Left lung (tissue), 10 donors: ENCODE data around the gene CMIP. TPM values are rescaled to one million over a fixed set of nuclear protein-coding genes. Genes with fewer than 3 reads are reported as not detected.
A peak's percentile ranks its signal among the peaks of the same experiment; 100 is the strongest.

Experiments
- ATAC-seq: fragments of 200-7000 bp; cut with Tn5 transposase; one replicate; pipeline ENCODE4 v1.9.1; 2020; ENCODE audit warnings: moderate library complexity
- DNase-seq, 4 donors: peaks; one replicate each; pipeline ENCODE4 v3.0.0-alpha.2; 2013 to 2020
- H3K27ac ChIP-seq, 2 donors: fragments of 200-600 bp; sonication (generic) in 1 of 2; one replicate each; pipeline versions ENCODE4 v1.5.0 to v1.8.0; 2020 to 2021
- H3K27me3 ChIP-seq, 2 donors: fragments of 200-600 bp; sonication (generic) in 1 of 2; one replicate each; pipeline versions ENCODE4 v1.5.0 to v1.8.0; 2020 to 2021
- H3K36me3 ChIP-seq, 2 donors: fragments of 200-600 bp; sonication (generic) in 1 of 2; one replicate each; pipeline versions ENCODE4 v1.5.0 to v1.8.0; 2020 to 2021
- H3K4me1 ChIP-seq, 2 donors: fragments of 200-600 bp; one replicate each; pipeline ENCODE4 v1.8.0; 2021
- H3K4me3 ChIP-seq, 2 donors: fragments of 200-600 bp; sonication (generic) in 1 of 2; one replicate each; pipeline versions ENCODE4 v1.5.0 to v1.8.0; 2020 to 2021; ENCODE audit warnings: mild to moderate bottlenecking in 1 of 2
- H3K9me3 ChIP-seq, 2 donors: fragments of 200-600 bp; sonication (generic) in 1 of 2; one replicate each; pipeline versions ENCODE4 v1.5.0 to v1.8.0; 2020 to 2021
- CTCF ChIP-seq, 2 donors: fragments of 200-600 bp; sonication (generic) in 1 of 2; IDR thresholded peaks; one replicate each; pipeline versions ENCODE4 v1.5.0 to v1.8.0; 2021; ENCODE audit warnings: antibody characterized with exemption in 2 of 2
- intact Hi-C, 2 donors: fragments of 100-400 bp; cut with DNase I; formaldehyde crosslinking; loops; one replicate each; pipeline versions ENCODE4 v1.11.2 to v1.14.2; 2022
- polyA plus RNA-seq, 6 donors: library from polyadenylated mRNA; unstranded; fragments of 120-200 nt; gene quantifications; one replicate each; pipeline ENCODE4 v1.2.1, GENCODE V29; 2013; ENCODE audit not compliant: insufficient read length in 6 of 6
- total RNA-seq, 2 donors: library from RNA; stranded (reverse); fragmentation: NEBNext Ultra II Directional; extraction: Animal tissue kit (Norgen Biotek cat#: 25700); gene quantifications; one replicate each; pipeline ENCODE4 v1.2.1, GENCODE V29; 2021
- donor health status: DM: no; HTN: yes; CAD: no.
- donor health status: DM: no; HTN: no; CAD: no.

The CMIP gene
- total and polyA plus RNA-seq, 8 donors, result 35.3 to 55.8 (median 40.4) TPM

GRCh38 chr16:81601601-81602255 is 157.1 kb downstream of the CMIP start:
- DNase-seq (peak in 1 of 4 donors; percentile 64), ATAC-seq (no peak)
- Histone ChIP-seq H3K27me3 (no peaks in the 10 kb centered on the region), H3K4me3 (no peak overlapping the region), H3K9me3 (no peaks in the 10 kb centered on the region), H3K4me1 (peaks cover 0 to 27% of the 10 kb centered on the region in 2 donors), H3K36me3 (no peaks in the 10 kb centered on the region), H3K27ac (no peak overlapping the region)
- no peak for TF ChIP-seq CTCF (IDR thresholded peaks at IDR 0.05)
- intact Hi-C loops, result no loop called here

GRCh38 chr16:81602256-81602776 is 157.7 kb downstream of the CMIP start:
- ATAC-seq, result no peak

GRCh38 chr16:81602792-81603191 is 158.2 kb downstream of the CMIP start:
- Histone ChIP-seq H3K27me3 (no peaks in the 10 kb centered on the region), H3K4me1 (peaks cover 0 to 23% of the 10 kb centered on the region in 2 donors), H3K9me3 (no peaks in the 10 kb centered on the region), H3K4me3 (no peak overlapping the region), H3K36me3 (peaks cover 0 to 7% of the 10 kb centered on the region in 2 donors), H3K27ac (no peak overlapping the region)
- ATAC-seq (no peak), DNase-seq (no peak)
- no peak for TF ChIP-seq CTCF (IDR thresholded peaks at IDR 0.05)
- intact Hi-C loops, result no loop called here

More at GRCh38 chr16:81602256-81602776, 157.7 kb downstream of the CMIP start:
- Histone ChIP-seq H3K4me3 (no peak overlapping the region), H3K27ac (no peak overlapping the region), H3K36me3 (peaks cover 0 to 2% of the 10 kb centered on the region in 2 donors), H3K9me3 (no peaks in the 10 kb centered on the region), H3K27me3 (no peaks in the 10 kb centered on the region), H3K4me1 (peaks cover 0 to 22% of the 10 kb centered on the region in 2 donors)
- DNase-seq, result no peak
- TF ChIP-seq CTCF (IDR thresholded peaks at IDR 0.05), result no peak
- intact Hi-C loops, result no loop called here

- Histone ChIP-seq H3K36me3 (peaks cover 0 to 19% of the 10 kb centered on the region in 2 donors), H3K27me3 (no peaks in the 10 kb centered on the region), H3K4me3 (no peak overlapping the region), H3K9me3 (no peaks in the 10 kb centered on the region), H3K4me1 (peaks cover 6 to 31% of the 10 kb centered on the region in 2 donors), H3K27ac (no peak overlapping the region)
- no peak for DNase-seq
- intact Hi-C loops, result no loop called here
- no peak for TF ChIP-seq CTCF (IDR thresholded peaks at IDR 0.05)
- ATAC-seq, result no peak
Measured at GRCh38 chr16:81604960-81605383, 160.4 kb downstream of the CMIP start.

- ATAC-seq, result no peak
- H3K4me1 ChIP-seq, result peaks cover 7 to 33% of the 10 kb centered on the region in 2 donors
- H3K9me3 ChIP-seq, result no peaks in the 10 kb centered on the region
- DNase-seq, result no peak
- no peak overlapping the region for H3K4me3 ChIP-seq
- TF ChIP-seq CTCF (IDR thresholded peaks at IDR 0.05), result no peak
- H3K27me3 ChIP-seq, result no peaks in the 10 kb centered on the region
- intact Hi-C loops, result no loop called here
- peaks cover 0 to 30% of the 10 kb centered on the region in 2 donors for H3K36me3 ChIP-seq
- H3K27ac ChIP-seq, result no peak overlapping the region
Measured at GRCh38 chr16:81606039-81606438, 161.4 kb downstream of the CMIP start.
